ACHN (cell line): Measurements from ENCODE around the gene UGGT2.

Source experiments
- DNase-seq: peaks from one replicate; pipeline ENCODE4 v3.0.0-alpha.2; 2015
- in situ Hi-C: cut with HindIII; loops from 2 replicates; pipeline ENCODE4 v1.10.0; 2017; ENCODE audit warnings: low sequenced_read_pairs, low pct_ligation_motif_present, low pct_unique_long_range_greater_than_20kb

The UGGT2 gene

DNA sequence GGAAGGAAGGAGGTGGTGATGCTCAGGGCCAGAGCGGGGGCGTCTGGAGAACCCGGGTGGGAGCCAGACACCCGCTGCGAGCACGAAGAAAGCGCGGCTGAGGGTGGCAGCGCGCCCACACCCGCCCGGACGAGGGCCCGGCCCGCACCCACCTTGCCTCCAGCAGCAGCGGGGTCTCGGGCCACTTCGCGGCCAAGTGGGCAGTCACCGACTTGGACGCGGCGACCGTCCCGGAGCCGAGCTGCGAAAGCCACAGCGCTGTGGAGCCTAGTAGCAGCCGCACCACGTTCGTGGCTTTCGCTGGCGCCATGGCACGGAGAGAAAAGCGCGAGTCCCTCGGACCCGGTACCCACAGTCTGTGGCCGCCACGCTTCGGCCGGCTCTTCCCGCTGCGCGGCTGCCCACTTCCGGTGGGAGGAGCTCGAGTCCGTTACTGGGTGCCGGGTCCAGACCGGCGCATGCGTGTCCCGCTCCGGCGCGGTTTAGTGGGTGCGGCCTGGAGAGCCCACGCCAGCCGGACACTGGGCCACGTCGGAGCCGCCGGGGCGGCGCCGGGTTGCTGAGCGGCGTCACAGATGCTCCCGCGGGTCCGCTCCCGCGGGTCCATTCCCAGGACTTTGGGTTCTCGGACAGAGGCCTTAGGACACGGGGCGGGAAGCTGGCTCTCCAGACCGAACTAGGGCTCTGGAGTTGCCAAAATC is at the start of gene UGGT2:
Gene UGGT2 (minus strand): TSS at position 399 of the 701 bp plus-strand sequence. CDS start 89 bp downstream, at position 310.
- peak; percentile 93 for DNase-seq
- in situ Hi-C loops: no loop called here

DNA sequence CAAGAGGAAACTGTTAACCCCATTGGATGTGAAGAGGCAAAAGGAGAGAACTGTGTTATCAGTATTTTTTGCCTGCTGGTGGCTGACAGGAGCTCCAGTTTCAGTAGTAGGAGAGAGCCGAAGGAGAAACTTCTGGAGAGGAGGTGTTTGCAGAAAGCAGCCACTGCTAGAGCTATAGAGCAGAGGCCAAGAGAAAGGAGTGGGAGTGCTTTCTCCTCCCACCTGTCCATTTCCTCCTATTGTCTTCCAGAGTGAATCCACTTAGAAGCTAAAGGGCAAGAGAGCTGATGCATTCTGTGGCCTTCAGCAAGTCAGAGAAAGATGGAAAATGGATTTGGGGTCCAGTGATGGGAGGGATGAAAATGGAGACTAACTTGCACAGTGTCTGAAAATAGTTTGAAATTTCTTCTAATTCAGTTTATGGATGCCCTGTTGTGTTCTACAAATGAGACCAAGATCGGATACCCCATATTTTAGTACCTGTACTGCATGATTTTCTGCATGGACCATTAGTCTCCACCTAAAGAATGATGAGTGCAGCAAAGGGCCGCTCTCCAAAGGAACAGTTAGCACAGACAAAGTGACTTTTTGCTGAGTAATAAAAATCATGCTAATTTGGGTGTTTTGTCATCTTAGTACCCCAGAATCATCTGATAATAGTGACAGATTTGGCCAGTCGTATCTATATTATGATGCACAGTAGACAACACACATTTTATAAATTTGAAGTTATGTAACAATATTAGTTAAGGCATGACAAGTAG is 47.4 kb upstream of the UGGT2 start:
- DNase-seq: no peak
- in situ Hi-C loops: no loop called here

DNA sequence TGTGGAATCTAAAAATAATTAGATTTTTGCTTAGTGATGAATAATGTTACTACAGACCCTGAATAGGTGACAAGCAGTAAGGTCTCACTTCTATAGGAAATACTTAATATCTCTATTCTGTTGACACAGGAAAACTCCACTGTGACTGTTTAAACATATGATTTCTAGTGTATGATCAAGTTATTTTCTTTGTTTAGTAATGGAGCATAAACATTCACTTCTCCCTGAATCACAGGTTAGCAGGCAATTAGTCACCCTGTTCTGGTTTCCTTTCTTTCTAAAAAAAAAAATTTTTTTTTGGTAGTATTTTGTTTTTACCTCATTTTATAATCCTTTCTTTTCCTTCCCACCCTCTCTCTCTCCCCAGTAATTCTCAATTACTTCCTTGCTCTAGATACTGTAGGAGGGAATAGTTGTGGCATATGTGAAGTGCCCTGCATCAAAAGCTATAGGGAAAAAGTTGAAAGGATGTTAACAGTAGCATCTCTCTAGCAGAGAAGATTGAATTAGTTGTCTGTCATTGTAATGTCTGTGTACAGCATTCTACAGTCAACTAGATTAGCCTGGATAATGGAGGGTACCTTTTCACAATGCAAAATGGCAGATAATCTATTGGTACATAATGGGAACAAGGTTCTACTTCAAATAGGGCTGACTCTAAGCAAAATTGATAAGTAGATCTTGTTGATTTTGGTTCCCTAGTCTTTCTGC is 40.2 kb upstream of the UGGT2 start:
- no peak for DNase-seq
- in situ Hi-C loops: no loop called here

GRCh38 chr13:96091164-96092117 is 38.2 kb upstream of the UGGT2 start:
- DNase-seq: no peak

DNA sequence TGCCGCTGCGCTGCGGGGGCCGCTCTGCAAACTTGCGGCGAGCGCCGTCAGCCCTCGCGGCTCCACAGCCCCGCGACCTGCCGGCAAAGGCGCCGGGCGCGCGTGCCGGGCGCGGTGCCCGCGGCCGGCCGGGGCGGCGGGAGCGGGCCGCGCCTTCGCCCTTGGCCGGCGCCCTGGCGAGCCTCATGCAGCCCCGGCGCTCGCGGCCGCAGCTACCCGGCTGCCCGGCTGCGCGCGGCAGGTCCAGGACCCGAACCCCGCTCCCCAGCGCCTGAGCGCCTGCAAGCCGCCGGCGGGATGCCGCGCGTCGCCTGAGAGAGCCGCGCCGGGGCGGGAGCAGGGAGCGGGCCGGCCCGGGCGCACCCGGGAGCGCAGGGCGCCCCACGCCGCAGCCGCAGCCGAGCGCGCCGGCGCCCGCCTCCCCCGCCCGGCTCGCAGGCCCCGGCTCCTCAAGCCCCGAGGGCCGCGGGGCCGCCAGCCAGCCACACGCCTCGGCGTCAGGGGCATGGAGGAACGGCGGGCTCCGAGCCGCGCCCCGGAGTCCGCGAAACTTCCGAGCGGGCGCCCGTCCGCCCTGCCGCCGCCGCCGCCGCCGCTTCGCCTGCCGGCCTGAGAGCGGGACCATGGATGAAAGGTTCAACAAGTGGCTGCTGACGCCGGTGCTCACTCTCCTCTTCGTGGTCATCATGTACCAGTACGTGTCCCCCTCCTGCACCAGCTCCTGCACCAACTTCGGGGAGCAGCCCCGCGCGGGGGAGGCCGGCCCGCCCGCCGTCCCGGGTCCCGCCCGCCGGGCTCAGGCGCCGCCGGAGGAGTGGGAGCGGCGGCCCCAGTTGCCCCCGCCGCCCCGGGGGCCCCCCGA is 37.3 kb upstream of the UGGT2 start:
- DNase-seq: peak; percentile 1
- in situ Hi-C loops: no loop called here

More at GRCh38 chr13:96091164-96092117, 38.2 kb upstream of the UGGT2 start:
- in situ Hi-C loops: no loop called here

GRCh38 chr13:96089749-96090239 is 36.6 kb upstream of the UGGT2 start, which contains the start of gene HS6ST3:
TSS of gene HS6ST3 (plus strand) at chr13:96090107.
- peak; percentile 13 for DNase-seq
- in situ Hi-C loops: no loop called here

- DNase-seq: no peak
- in situ Hi-C loops: no loop called here
Measured at GRCh38 chr13:96089139-96089538, 35.9 kb upstream of the UGGT2 start.

GRCh38 chr13:96086736-96087135 is 33.5 kb upstream of the UGGT2 start:
- no peak for DNase-seq

GRCh38 chr13:96082640-96083039 is 29.4 kb upstream of the UGGT2 start:
- in situ Hi-C loops: no loop called here
- no peak for DNase-seq

More at GRCh38 chr13:96086736-96087135, 33.5 kb upstream of the UGGT2 start:
- in situ Hi-C loops: no loop called here

GRCh38 chr13:96081888-96082287 is 28.7 kb upstream of the UGGT2 start:
- DNase-seq: no peak
- in situ Hi-C loops: no loop called here

- DNase-seq: no peak
- in situ Hi-C loops: no loop called here
Measured at GRCh38 chr13:96080676-96081075, 27.5 kb upstream of the UGGT2 start.

DNA sequence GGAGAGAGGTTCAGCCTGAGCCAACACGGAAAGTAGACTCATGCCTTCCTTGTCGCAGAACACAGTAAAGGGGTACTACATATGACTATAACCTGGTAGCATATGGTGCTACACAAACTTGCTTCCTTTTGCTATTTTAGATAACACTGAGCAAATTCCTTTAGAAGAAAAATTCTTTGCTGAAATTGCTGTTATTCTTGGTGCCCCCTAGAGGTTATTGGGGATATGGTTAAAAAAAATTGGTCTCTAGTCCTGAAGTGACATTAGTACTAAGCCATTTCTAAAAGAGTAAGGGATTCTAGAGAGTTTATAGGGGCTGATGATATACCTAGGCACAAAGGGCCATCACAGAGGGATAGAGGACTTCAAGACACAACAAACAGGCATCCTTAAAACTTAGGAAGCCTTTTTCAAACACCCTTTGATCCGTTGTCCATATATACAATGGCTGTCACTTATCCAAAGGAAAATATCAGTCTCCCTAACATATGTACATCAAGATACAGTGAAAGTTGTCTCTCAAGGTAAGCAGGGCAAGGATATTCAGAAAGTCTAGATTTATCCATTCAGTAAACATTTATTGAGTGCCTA is 22.8 kb upstream of the UGGT2 start:
- peak; percentile 25 for DNase-seq
- in situ Hi-C loops: no loop called here

DNA sequence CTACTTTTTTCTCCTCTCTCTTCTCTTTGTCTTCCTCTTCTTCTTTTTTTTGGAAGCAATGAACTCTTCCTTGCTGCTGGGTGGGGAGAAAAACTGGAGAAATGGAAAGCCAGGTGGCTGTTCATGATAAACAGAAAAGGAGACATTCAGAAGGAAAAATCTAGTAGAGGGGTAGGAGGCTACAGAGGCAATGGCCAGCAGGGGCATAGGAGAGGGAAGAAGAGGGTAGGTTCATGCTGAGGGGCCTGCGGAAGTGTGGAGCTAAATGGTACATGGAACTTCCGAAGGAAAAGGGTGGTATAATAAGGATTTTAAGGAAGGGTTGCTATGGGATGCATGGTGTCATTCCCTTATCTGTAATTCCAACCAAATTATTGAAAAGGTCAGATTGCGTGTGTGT is 19.2 kb upstream of the UGGT2 start:
- no peak for DNase-seq
- in situ Hi-C loops: no loop called here

GRCh38 chr13:96071504-96071903 is 18.3 kb upstream of the UGGT2 start:
- no peak for DNase-seq
- in situ Hi-C loops: no loop called here

DNA sequence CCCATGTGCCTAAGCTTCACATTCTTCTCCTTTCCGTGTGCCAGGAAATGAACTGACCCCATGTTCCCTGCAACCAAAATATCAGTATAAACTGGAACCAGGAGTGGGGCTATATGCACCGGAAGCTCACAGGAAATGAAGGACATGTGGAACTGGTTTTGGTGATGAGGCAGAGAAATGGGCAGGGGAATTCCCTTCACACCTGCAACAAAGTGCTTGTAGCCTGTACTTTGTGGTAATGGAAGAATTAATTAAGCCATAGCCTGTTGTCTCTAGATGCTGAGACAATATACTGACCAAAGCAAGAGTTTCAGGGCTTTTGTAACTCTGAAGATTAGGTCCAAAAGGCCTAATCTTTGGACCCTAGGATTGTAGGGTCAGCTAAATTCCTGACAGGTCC is 15.5 kb upstream of the UGGT2 start:
- in situ Hi-C loops: no loop called here
- no peak for DNase-seq

- in situ Hi-C loops: no loop called here
- DNase-seq: no peak
Measured at GRCh38 chr13:96065849-96066248, 12.6 kb upstream of the UGGT2 start.

DNA sequence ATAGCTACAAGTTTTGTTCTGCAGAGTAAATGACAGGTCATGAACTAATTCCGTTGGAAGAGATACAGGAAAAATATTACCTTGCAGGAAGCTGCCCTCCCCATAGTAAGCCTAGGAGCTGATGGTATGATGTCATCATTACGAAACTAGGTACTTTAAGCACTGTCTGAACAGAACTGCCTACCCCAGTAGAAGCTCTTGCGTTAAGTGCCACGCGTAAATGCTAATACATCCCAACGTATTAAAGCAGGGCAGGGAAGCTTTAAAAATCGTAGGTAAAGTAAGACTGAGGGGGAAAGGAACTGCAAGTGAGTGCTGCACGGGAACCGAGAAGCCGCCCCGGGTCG is 572 bp downstream of the UGGT2 start:
- in situ Hi-C loops: no loop called here
- DNase-seq: peak; percentile 59
